Neural cell (in vitro differentiated cells): ENCODE results near the gene PUM1. TPM values are rescaled to one million over a fixed set of nuclear protein-coding genes. Genes with fewer than 3 reads are reported as not detected.

Experiments
- H2AFZ ChIP-seq: fragments of 200-600, 300-800 bp; sonication (generic), shearing (Covaris generic); 2 replicates; pipeline ENCODE4 v1.6.0; 2014; ENCODE audit warnings: low read depth, mild to moderate bottlenecking, antibody characterized with exemption, low read length, moderate library complexity
- H3F3A ChIP-seq: fragments of 200-600 bp; shearing (Covaris generic); 2 replicates; pipeline ENCODE4 v1.6.1; 2016; ENCODE audit warnings: mild to moderate bottlenecking, moderate library complexity, mixed read lengths, antibody characterized with exemption, low read length; ENCODE audit not compliant: insufficient read depth, poor library complexity, severe bottlenecking
- H3K27ac ChIP-seq: fragments of 200-600, 300-800 bp; sonication (generic), shearing (Covaris generic); 2 replicates; pipeline ENCODE4 v1.5.1; 2014; ENCODE audit warnings: mild to moderate bottlenecking, low read length, moderate library complexity
- H3K27me3 ChIP-seq: fragments of 300-800, 200-600 bp; sonication (generic), shearing (Covaris generic); 2 replicates; pipeline ENCODE4 v1.6.0; 2014; ENCODE audit warnings: mild to moderate bottlenecking, low read depth, low read length, moderate library complexity; ENCODE audit not compliant: insufficient read depth
- H3K36me3 ChIP-seq: fragments of 300-800, 200-600 bp; sonication (generic), shearing (Covaris generic); 2 replicates; pipeline ENCODE4 v1.5.1; 2014; ENCODE audit warnings: mild to moderate bottlenecking, antibody characterized with exemption, low read length, moderate library complexity; ENCODE audit not compliant: insufficient read depth
- H3K4me2 ChIP-seq: fragments of 300-800, 200-600 bp; sonication (generic), shearing (Covaris generic); 2 replicates; pipeline ENCODE4 v1.6.0; 2014; ENCODE audit warnings: mild to moderate bottlenecking, low read length
- H3K4me3 ChIP-seq: fragments of 300-800, 200-600 bp; sonication (generic), shearing (Covaris generic); 2 replicates; pipeline ENCODE4 v1.5.1; 2014; ENCODE audit warnings: mild to moderate bottlenecking, low read length, moderate library complexity
- H3K79me2 ChIP-seq: fragments of 200-600 bp; shearing (Covaris generic); replicated peaks from 2 replicates; pipeline ENCODE4 v1.6.0; 2014; ENCODE audit warnings: mild to moderate bottlenecking, low read length, moderate library complexity; ENCODE audit not compliant: insufficient read depth
- H3K9ac ChIP-seq: fragments of 300-800, 200-600 bp; sonication (generic), shearing (Covaris generic); 2 replicates; pipeline ENCODE4 v1.6.1; 2016; ENCODE audit warnings: mild to moderate bottlenecking, low read length, mixed read lengths
- H3K9me2 ChIP-seq: fragments of 200-600 bp; shearing (Covaris generic); 2 replicates; pipeline ENCODE4 v1.6.1; 2016; ENCODE audit warnings: mild to moderate bottlenecking, low read length, mixed read lengths; ENCODE audit not compliant: insufficient read depth
- H3K9me3 ChIP-seq: fragments of 200-600, 300-800 bp; sonication (generic), shearing (Covaris generic); 2 replicates; pipeline ENCODE4 v1.6.1; 2016; ENCODE audit warnings: mild to moderate bottlenecking, mixed run types, low read length, moderate library complexity, mixed read lengths
- H4K20me1 ChIP-seq: fragments of 200-600 bp; shearing (Covaris generic); 2 replicates; pipeline ENCODE4 v1.6.1; 2016; ENCODE audit warnings: mild to moderate bottlenecking, mixed run types; ENCODE audit not compliant: insufficient read depth
- EP300 ChIP-seq: fragments of 450-650 bp; conservative IDR thresholded peaks from 2 replicates; pipeline ENCODE4 v1.6.1; 2014; ENCODE audit warnings: antibody characterized with exemption, mild to moderate bottlenecking, moderate library complexity; ENCODE audit not compliant: poor library complexity, severe bottlenecking
- EZH2 ChIP-seq: fragments of 200-600, 300-800 bp; shearing (Covaris generic), sonication (generic); IDR thresholded peaks from 2 replicates; pipeline ENCODE4 v1.6.1; 2014; ENCODE audit warnings: antibody characterized with exemption, low read length, borderline replicate concordance, mild to moderate bottlenecking; ENCODE audit not compliant: insufficient read depth, poor library complexity, severe bottlenecking
- MXI1 ChIP-seq: fragments of 450-650 bp; conservative IDR thresholded peaks from 2 replicates; pipeline ENCODE4 v1.6.1; 2014; ENCODE audit warnings: antibody characterized with exemption, mild to moderate bottlenecking; ENCODE audit not compliant: poor library complexity, severe bottlenecking
- POLR2AphosphoS5 ChIP-seq: IDR thresholded peaks from 2 replicates; pipeline ENCODE4 v1.6.1; 2012
- RAD21 ChIP-seq: fragments of 450-650 bp; conservative IDR thresholded peaks from 2 replicates; pipeline ENCODE4 v1.6.1; 2014; ENCODE audit warnings: antibody characterized with exemption, mild to moderate bottlenecking, moderate library complexity
- SMC3 ChIP-seq: fragments of 450-650 bp; conservative IDR thresholded peaks from 2 replicates; pipeline ENCODE4 v1.6.1; 2014; ENCODE audit warnings: antibody characterized with exemption, mild to moderate bottlenecking, moderate library complexity; ENCODE audit not compliant: poor library complexity
- TAF1 ChIP-seq: IDR thresholded peaks from 2 replicates; pipeline ENCODE4 v1.6.1; 2012; ENCODE audit warnings: low read depth
- polyA plus RNA-seq: library from polyadenylated mRNA; depleted of rRNA; stranded (reverse); fragments of >200 nt; gene quantifications from 2 replicates; pipeline ENCODE4 v1.2.3, GENCODE V29; 2014
- TF ChIP-seq, protein P1 (sequence below): fragments of 450-650 bp; IDR thresholded peaks from 2 replicates; pipeline ENCODE4 v1.5.1; 2014; ENCODE audit warnings: antibody characterized with exemption, mild to moderate bottlenecking, moderate library complexity; ENCODE audit not compliant: poor library complexity, severe bottlenecking
- TF ChIP-seq, protein P2 (sequence below): IDR thresholded peaks from 2 replicates; pipeline ENCODE4 v1.6.1; 2012; ENCODE audit warnings: borderline replicate concordance

PUM1 gene
- polyA plus RNA-seq, 1 donor from 2014 or later: 60.8 TPM

- no peaks in the 10 kb centered on the region for H3K27me3 ChIP-seq
- no peaks in the 10 kb centered on the region for H3K9me3 ChIP-seq
- H3K27ac ChIP-seq: no peak overlapping the region
- H4K20me1 ChIP-seq: peaks cover 14% of the 10 kb centered on the region
- H3K79me2 ChIP-seq: peaks cover 66% of the 10 kb centered on the region
- no peaks in the 10 kb centered on the region for H3F3A ChIP-seq
- no peak overlapping the region for H2AFZ ChIP-seq
- no peak overlapping the region for H3K9ac ChIP-seq
- no peak overlapping the region for H3K4me3 ChIP-seq
- no peak for TF ChIP-seq TAF1
- TF ChIP-seq, protein P1, sequence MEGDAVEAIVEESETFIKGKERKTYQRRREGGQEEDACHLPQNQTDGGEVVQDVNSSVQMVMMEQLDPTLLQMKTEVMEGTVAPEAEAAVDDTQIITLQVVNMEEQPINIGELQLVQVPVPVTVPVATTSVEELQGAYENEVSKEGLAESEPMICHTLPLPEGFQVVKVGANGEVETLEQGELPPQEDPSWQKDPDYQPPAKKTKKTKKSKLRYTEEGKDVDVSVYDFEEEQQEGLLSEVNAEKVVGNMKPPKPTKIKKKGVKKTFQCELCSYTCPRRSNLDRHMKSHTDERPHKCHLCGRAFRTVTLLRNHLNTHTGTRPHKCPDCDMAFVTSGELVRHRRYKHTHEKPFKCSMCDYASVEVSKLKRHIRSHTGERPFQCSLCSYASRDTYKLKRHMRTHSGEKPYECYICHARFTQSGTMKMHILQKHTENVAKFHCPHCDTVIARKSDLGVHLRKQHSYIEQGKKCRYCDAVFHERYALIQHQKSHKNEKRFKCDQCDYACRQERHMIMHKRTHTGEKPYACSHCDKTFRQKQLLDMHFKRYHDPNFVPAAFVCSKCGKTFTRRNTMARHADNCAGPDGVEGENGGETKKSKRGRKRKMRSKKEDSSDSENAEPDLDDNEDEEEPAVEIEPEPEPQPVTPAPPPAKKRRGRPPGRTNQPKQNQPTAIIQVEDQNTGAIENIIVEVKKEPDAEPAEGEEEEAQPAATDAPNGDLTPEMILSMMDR: no peak
- TF ChIP-seq RAD21: no peak
- TF ChIP-seq EZH2: no peak
- TF ChIP-seq MXI1: no peak
- TF ChIP-seq SMC3: no peak
- no peak for TF ChIP-seq EP300
- TF ChIP-seq, protein P2, sequence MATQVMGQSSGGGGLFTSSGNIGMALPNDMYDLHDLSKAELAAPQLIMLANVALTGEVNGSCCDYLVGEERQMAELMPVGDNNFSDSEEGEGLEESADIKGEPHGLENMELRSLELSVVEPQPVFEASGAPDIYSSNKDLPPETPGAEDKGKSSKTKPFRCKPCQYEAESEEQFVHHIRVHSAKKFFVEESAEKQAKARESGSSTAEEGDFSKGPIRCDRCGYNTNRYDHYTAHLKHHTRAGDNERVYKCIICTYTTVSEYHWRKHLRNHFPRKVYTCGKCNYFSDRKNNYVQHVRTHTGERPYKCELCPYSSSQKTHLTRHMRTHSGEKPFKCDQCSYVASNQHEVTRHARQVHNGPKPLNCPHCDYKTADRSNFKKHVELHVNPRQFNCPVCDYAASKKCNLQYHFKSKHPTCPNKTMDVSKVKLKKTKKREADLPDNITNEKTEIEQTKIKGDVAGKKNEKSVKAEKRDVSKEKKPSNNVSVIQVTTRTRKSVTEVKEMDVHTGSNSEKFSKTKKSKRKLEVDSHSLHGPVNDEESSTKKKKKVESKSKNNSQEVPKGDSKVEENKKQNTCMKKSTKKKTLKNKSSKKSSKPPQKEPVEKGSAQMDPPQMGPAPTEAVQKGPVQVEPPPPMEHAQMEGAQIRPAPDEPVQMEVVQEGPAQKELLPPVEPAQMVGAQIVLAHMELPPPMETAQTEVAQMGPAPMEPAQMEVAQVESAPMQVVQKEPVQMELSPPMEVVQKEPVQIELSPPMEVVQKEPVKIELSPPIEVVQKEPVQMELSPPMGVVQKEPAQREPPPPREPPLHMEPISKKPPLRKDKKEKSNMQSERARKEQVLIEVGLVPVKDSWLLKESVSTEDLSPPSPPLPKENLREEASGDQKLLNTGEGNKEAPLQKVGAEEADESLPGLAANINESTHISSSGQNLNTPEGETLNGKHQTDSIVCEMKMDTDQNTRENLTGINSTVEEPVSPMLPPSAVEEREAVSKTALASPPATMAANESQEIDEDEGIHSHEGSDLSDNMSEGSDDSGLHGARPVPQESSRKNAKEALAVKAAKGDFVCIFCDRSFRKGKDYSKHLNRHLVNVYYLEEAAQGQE: no peak
- no peak for TF ChIP-seq POLR2AphosphoS5
- no peak overlapping the region for H3K4me2 ChIP-seq
- peaks cover 7% of the 10 kb centered on the region for H3K36me3 ChIP-seq
- no peaks in the 10 kb centered on the region for H3K9me2 ChIP-seq
Measured at GRCh38 chr1:30988045-30988444, 77.5 kb downstream of the PUM1 start.

- no peak overlapping the region for H2AFZ ChIP-seq
- H3K4me3 ChIP-seq: no peak overlapping the region
- no peak overlapping the region for H3K4me2 ChIP-seq
- no peaks in the 10 kb centered on the region for H3K9me3 ChIP-seq
- H3K79me2 ChIP-seq: peaks cover 66% of the 10 kb centered on the region
- no peak overlapping the region for H3K27ac ChIP-seq
- no peaks in the 10 kb centered on the region for H3F3A ChIP-seq
- H3K9ac ChIP-seq: no peak overlapping the region
- H4K20me1 ChIP-seq: peaks cover 16% of the 10 kb centered on the region
- H3K36me3 ChIP-seq: peaks cover 7% of the 10 kb centered on the region
- no peaks in the 10 kb centered on the region for H3K9me2 ChIP-seq
- H3K27me3 ChIP-seq: no peaks in the 10 kb centered on the region
- no peak for TF ChIP-seq TAF1
- no peak for TF ChIP-seq SMC3
- TF ChIP-seq, protein P2: no peak
- no peak for TF ChIP-seq EZH2
- no peak for TF ChIP-seq MXI1
Measured at GRCh38 chr1:30986755-30987154, 78.8 kb downstream of the PUM1 start.
